Fibroblast of lung (primary cell): ENCODE results near the gene ADSS2. TPM values are rescaled to one million over a fixed set of nuclear protein-coding genes. Genes with fewer than 3 reads are reported as not detected.

Experiments
- DNase-seq, 2 donors: peaks; one replicate each; pipeline versions ENCODE4 v3.0.0 to v3.0.0-alpha.2; 2010; ENCODE audit warnings: low read depth in 2 of 2
- H2AFZ ChIP-seq: 2 replicates; pipeline ENCODE4 v1.5.1; 2012; ENCODE audit warnings: low read length, control low read depth, inconsistent platforms
- H3K27ac ChIP-seq: 2 replicates; pipeline ENCODE4 v1.5.1; 2011; ENCODE audit warnings: low read length, control low read depth; ENCODE audit not compliant: insufficient read depth
- H3K27me3 ChIP-seq: 2 replicates; pipeline ENCODE4 v1.5.1; 2011; ENCODE audit warnings: mild to moderate bottlenecking, low read length; ENCODE audit not compliant: control insufficient read depth, insufficient read depth
- H3K36me3 ChIP-seq: 2 replicates; pipeline ENCODE4 v1.5.1; 2011; ENCODE audit warnings: low read length; ENCODE audit not compliant: control insufficient read depth, insufficient read depth
- H3K4me1 ChIP-seq: 2 replicates; pipeline ENCODE4 v1.5.1; 2011; ENCODE audit warnings: low read length; ENCODE audit not compliant: control insufficient read depth, insufficient read depth; ENCODE audit errors: extremely low read depth
- H3K4me2 ChIP-seq: 2 replicates; pipeline ENCODE4 v1.5.1; 2011; ENCODE audit warnings: low read length, control low read depth; ENCODE audit not compliant: insufficient read depth; ENCODE audit errors: extremely low read depth
- H3K4me3 ChIP-seq, 4 experiments: fragments of 200-600 bp in 1 of 4; sonication (generic) in 1 of 4; replicated peaks in 1 of 4; 2 replicates each; pipeline ENCODE4 v1.5.1; 2011 to 2016; ENCODE audit warnings: low read length in 4 of 4, low read depth in 3 of 4, mild to moderate bottlenecking in 3 of 4, control low read depth in 2 of 4, inconsistent platforms in 1 of 4, mixed read lengths in 1 of 4; ENCODE audit not compliant: insufficient read depth in 1 of 4; ENCODE audit errors: control extremely low read depth in 1 of 4
- H3K79me2 ChIP-seq: 2 replicates; pipeline ENCODE4 v1.5.1; 2012; ENCODE audit warnings: mild to moderate bottlenecking, low read length, inconsistent platforms; ENCODE audit not compliant: control insufficient read depth, insufficient read depth
- H3K9ac ChIP-seq: 2 replicates; pipeline ENCODE4 v1.5.1; 2011; ENCODE audit warnings: mild to moderate bottlenecking, low read length, control low read depth; ENCODE audit not compliant: insufficient read depth
- H3K9me3 ChIP-seq: 2 replicates; pipeline ENCODE4 v1.5.1; 2012; ENCODE audit warnings: low read depth, low read length; ENCODE audit not compliant: control insufficient read depth, insufficient read depth
- H4K20me1 ChIP-seq: 2 replicates; pipeline ENCODE4 v1.5.1; 2011; ENCODE audit warnings: low read length; ENCODE audit not compliant: control insufficient read depth, insufficient read depth; ENCODE audit errors: extremely low read depth
- CTCF ChIP-seq, 2 donors: IDR thresholded peaks in 1 of 2; conservative IDR thresholded peaks in 1 of 2; 1 replicate in 1 of 2; 2 replicates in 1 of 2; pipeline ENCODE4 v1.5.1; 2011 to 2012; ENCODE audit warnings: low read length in 2 of 2, control low read depth in 1 of 2, inconsistent platforms in 1 of 2, low read depth in 1 of 2, mild to moderate bottlenecking in 1 of 2
- EZH2 ChIP-seq: IDR thresholded peaks from 2 replicates; pipeline ENCODE4 v1.5.1; 2012; ENCODE audit warnings: low read length, control low read depth, mild to moderate bottlenecking; ENCODE audit errors: missing control alignments
- polyA plus RNA-seq, 2 donors: library from polyadenylated mRNA; depleted of rRNA in 1 of 2; stranded (reverse) in 1 of 2; unstranded in 1 of 2; fragments of >200 nt; gene quantifications; 2 replicates each; pipeline ENCODE4 v1.2.1, GENCODE V29; 2011 to 2012; ENCODE audit warnings: missing spikeins in 1 of 2
- total RNA-seq: library from RNA; depleted of rRNA; stranded (reverse); fragments of >200 nt; gene quantifications from 2 replicates; pipeline ENCODE4 v1.2.1, GENCODE V29; 2014

ADSS2 gene
- total and polyA plus RNA-seq, 2 donors (not counting 1 experiment from before 2014, with no cell fraction given), result 55.9 to 62.1 TPM

- Histone ChIP-seq H3K9ac (no peak overlapping the region), H3K27me3 (no peaks in the 10 kb centered on the region), H3K4me1 (no peaks in the 10 kb centered on the region), H3K4me3 (no peak overlapping the region), H3K9me3 (no peaks in the 10 kb centered on the region), H3K36me3 (no peaks in the 10 kb centered on the region), H2AFZ (no peak overlapping the region), H3K4me2 (no peak overlapping the region), H3K27ac (no peak overlapping the region), H4K20me1 (no peaks in the 10 kb centered on the region), H3K79me2 (no peaks in the 10 kb centered on the region)
- no peak for DNase-seq
- TF ChIP-seq CTCF (conservative IDR thresholded peaks at IDR 0.05 in 1 of 2, IDR thresholded peaks at IDR 0.05 in 1 of 2; ENCODE audit: low read depth in 1 of 2, low read length in 2 of 2), result no peak
- TF ChIP-seq EZH2, result no peak
Observed at GRCh38 chr1:244371242-244372141, 80.2 kb downstream of the ADSS2 start.

- Histone ChIP-seq H3K27me3 (no peaks in the 10 kb centered on the region), H3K4me1 (no peaks in the 10 kb centered on the region), H3K9me3 (no peaks in the 10 kb centered on the region), H3K4me3 (no peak overlapping the region), H3K27ac (no peak overlapping the region), H4K20me1 (no peaks in the 10 kb centered on the region), H3K4me2 (no peak overlapping the region), H3K36me3 (no peaks in the 10 kb centered on the region), H2AFZ (no peak overlapping the region), H3K9ac (no peak overlapping the region), H3K79me2 (no peaks in the 10 kb centered on the region)
- no peak for TF ChIP-seq EZH2
- TF ChIP-seq CTCF (conservative IDR thresholded peaks at IDR 0.05 in 1 of 2, IDR thresholded peaks at IDR 0.05 in 1 of 2; ENCODE audit: low read depth in 1 of 2, low read length in 2 of 2), result no peak
- DNase-seq, result no peak
Observed at GRCh38 chr1:244370060-244370637, 81.6 kb downstream of the ADSS2 start.

- DNase-seq, result no peak
- H3K27me3 ChIP-seq, result no peaks in the 10 kb centered on the region
- H3K4me1 ChIP-seq, result no peaks in the 10 kb centered on the region
- TF ChIP-seq CTCF (conservative IDR thresholded peaks at IDR 0.05 in 1 of 2, IDR thresholded peaks at IDR 0.05 in 1 of 2; ENCODE audit: low read depth in 1 of 2, low read length in 2 of 2) (no peak), EZH2 (no peak)
- no peaks in the 10 kb centered on the region for H3K79me2 ChIP-seq
- H4K20me1 ChIP-seq, result no peaks in the 10 kb centered on the region
- H3K4me2 ChIP-seq, result no peak overlapping the region
- H3K9ac ChIP-seq, result no peak overlapping the region
- no peaks in the 10 kb centered on the region for H3K9me3 ChIP-seq
- no peaks in the 10 kb centered on the region for H3K36me3 ChIP-seq
- H3K27ac ChIP-seq, result no peak overlapping the region
- no peak overlapping the region for H2AFZ ChIP-seq
- no peak overlapping the region for H3K4me3 ChIP-seq
Observed at GRCh38 chr1:244369256-244370057, 82.3 kb downstream of the ADSS2 start.
